ENCODE results near the gene KIF26A.

DNA sequence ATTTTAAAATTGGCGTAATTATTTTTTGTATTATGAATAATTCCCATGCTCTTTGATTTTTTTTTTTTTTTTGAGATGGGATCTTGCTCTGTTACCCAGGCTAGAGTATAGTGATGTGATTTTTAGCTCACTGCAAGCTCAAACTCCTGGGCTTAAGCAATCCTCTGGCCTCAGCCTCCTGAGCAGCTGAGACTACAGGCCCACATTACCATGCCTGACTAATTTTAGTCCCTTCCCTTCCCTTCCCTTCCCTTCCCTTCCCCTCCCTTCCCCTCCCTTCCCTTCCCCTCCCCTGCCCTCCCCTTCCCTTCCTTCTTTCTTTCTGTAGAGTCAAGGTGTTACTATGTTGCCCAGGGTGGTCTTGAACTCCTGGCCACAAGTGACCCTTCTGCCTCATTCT is 9.4 kb upstream of the KIF26A start:
- TF ChIP-seq TEAD2 (CRISPR knock-in tag; IDR thresholded peaks at IDR 0.05) (no peak), ELF1 (CRISPR knock-in tag; IDR thresholded peaks at IDR 0.05) (no peak), MTF2 (CRISPR knock-in tag; IDR thresholded peaks at IDR 0.05; ENCODE audit: borderline replicate concordance) (no peak), DR1 (CRISPR knock-in tag; IDR thresholded peaks at IDR 0.05) (no peak), ZNF501 (CRISPR knock-in tag; IDR thresholded peaks at IDR 0.05) (no peak), POLR2G (IDR thresholded peaks at IDR 0.05; ENCODE audit: low read depth, low read length) (no peak), ZNF607 (CRISPR knock-in tag; IDR thresholded peaks at IDR 0.05; ENCODE audit: borderline replicate concordance) (no peak), ZNF546 (CRISPR knock-in tag; conservative IDR thresholded peaks at IDR 0.05) (no peak), GABPA (IDR thresholded peaks at IDR 0.05; ENCODE audit: low read depth, low read length) (no peak), GABPA (CRISPR knock-in tag; IDR thresholded peaks at IDR 0.05; ENCODE audit: low read depth) (no peak), ZBTB7A (CRISPR knock-in tag; IDR thresholded peaks at IDR 0.05) (no peak), SRSF1 (optimal IDR thresholded peaks at IDR 0.05; ENCODE audit: low read depth, low read length) (no peak), POLR2AphosphoS5 (IDR thresholded peaks at IDR 0.05; ENCODE audit: low read depth, low read length) (no peak)
- TF ChIP-seq, protein P1, sequence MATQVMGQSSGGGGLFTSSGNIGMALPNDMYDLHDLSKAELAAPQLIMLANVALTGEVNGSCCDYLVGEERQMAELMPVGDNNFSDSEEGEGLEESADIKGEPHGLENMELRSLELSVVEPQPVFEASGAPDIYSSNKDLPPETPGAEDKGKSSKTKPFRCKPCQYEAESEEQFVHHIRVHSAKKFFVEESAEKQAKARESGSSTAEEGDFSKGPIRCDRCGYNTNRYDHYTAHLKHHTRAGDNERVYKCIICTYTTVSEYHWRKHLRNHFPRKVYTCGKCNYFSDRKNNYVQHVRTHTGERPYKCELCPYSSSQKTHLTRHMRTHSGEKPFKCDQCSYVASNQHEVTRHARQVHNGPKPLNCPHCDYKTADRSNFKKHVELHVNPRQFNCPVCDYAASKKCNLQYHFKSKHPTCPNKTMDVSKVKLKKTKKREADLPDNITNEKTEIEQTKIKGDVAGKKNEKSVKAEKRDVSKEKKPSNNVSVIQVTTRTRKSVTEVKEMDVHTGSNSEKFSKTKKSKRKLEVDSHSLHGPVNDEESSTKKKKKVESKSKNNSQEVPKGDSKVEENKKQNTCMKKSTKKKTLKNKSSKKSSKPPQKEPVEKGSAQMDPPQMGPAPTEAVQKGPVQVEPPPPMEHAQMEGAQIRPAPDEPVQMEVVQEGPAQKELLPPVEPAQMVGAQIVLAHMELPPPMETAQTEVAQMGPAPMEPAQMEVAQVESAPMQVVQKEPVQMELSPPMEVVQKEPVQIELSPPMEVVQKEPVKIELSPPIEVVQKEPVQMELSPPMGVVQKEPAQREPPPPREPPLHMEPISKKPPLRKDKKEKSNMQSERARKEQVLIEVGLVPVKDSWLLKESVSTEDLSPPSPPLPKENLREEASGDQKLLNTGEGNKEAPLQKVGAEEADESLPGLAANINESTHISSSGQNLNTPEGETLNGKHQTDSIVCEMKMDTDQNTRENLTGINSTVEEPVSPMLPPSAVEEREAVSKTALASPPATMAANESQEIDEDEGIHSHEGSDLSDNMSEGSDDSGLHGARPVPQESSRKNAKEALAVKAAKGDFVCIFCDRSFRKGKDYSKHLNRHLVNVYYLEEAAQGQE (IDR thresholded peaks at IDR 0.05; ENCODE audit: borderline replicate concordance in 1 of 2, low read depth in 1 of 2, low read length in 2 of 2), result no peak
- TF ChIP-seq, protein P2, sequence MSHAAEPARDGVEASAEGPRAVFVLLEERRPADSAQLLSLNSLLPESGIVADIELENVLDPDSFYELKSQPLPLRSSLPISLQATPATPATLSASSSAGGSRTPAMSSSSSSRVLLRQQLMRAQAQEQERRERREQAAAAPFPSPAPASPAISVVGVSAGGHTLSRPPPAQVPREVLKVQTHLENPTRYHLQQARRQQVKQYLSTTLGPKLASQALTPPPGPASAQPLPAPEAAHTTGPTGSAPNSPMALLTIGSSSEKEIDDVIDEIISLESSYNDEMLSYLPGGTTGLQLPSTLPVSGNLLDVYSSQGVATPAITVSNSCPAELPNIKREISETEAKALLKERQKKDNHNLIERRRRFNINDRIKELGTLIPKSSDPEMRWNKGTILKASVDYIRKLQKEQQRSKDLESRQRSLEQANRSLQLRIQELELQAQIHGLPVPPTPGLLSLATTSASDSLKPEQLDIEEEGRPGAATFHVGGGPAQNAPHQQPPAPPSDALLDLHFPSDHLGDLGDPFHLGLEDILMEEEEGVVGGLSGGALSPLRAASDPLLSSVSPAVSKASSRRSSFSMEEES (CRISPR knock-in tag; IDR thresholded peaks at IDR 0.05), result no peak

Measured in HepG2 (cell line).